HL-60 (cell line): Measurements from ENCODE around the gene GALR2.
A peak's percentile ranks its signal among the peaks of the same experiment; 100 is the strongest.

ENCODE experiments used
- DNase-seq, 2 experiments: peaks; one replicate each; pipeline ENCODE4 v3.0.0-alpha.2; 2010 to 2020; ENCODE audit warnings: low read depth in 1 of 2, low spot score in 1 of 2
- H3K27ac ChIP-seq: fragments of 250-450 bp; sonication (Bioruptor Pico); replicated peaks from 2 replicates; pipeline ENCODE4 v1.5.1; 2020; ENCODE audit warnings: mild to moderate bottlenecking, moderate library complexity
- H3K27me3 ChIP-seq: fragments of 250-450 bp; sonication (Bioruptor Pico); 2 replicates; pipeline ENCODE4 v1.5.1; 2021; ENCODE audit warnings: mild to moderate bottlenecking, moderate library complexity; ENCODE audit not compliant: insufficient read depth, poor library complexity, severe bottlenecking
- H3K4me3 ChIP-seq: replicated peaks from 2 replicates; pipeline ENCODE4 v1.5.1; 2011; ENCODE audit warnings: mild to moderate bottlenecking, control low read depth, low read length; ENCODE audit not compliant: insufficient read depth
- GABPA ChIP-seq: IDR thresholded peaks from 2 replicates; pipeline ENCODE4 v1.6.1; 2012; ENCODE audit warnings: low read depth
- POLR2AphosphoS5 ChIP-seq: IDR thresholded peaks from 2 replicates; pipeline ENCODE4 v1.6.1; 2012; ENCODE audit warnings: low read depth
- SPI1 ChIP-seq: IDR thresholded peaks from 2 replicates; pipeline ENCODE4 v1.6.1; 2012; ENCODE audit warnings: low read depth, mild to moderate bottlenecking, borderline replicate concordance
- TF ChIP-seq, protein P1 (sequence below): IDR thresholded peaks from one replicate; pipeline ENCODE4 v1.5.1; 2011; ENCODE audit warnings: low read length, control low read depth, inconsistent platforms; ENCODE audit not compliant: insufficient read depth
- TF ChIP-seq, protein P2 (sequence below): IDR thresholded peaks from 2 replicates; pipeline ENCODE4 v1.6.1; 2012; ENCODE audit warnings: low read depth; ENCODE audit not compliant: insufficient replicate concordance

Gene GALR2

DNA sequence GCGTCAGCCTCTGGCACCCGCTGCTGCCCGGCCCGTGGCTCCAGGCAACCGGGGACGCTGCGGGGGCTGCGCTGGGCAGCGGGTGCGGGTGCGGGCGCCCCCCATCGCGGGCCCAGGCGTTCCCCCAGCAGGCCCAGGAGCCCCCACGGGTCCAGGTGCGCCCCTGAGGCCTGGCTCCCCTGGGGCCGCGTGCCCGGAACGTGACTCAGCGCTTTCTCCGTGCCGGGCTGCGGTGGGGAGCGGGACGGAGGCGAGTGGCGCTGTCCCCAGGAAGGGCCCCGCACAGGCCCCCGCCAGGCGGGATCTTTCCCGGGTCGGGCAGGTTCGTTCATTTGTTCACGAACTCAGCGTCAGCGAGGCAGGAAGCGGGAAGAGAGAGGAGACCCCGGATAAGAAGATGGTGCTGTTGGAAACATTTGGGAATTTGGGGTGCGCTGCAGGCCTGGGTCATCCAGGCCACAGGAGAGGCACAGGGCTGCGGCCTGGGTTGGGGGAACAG is 47.4 kb downstream of the GALR2 start:
- TF ChIP-seq GABPA: no peak
- TF ChIP-seq, protein P1, sequence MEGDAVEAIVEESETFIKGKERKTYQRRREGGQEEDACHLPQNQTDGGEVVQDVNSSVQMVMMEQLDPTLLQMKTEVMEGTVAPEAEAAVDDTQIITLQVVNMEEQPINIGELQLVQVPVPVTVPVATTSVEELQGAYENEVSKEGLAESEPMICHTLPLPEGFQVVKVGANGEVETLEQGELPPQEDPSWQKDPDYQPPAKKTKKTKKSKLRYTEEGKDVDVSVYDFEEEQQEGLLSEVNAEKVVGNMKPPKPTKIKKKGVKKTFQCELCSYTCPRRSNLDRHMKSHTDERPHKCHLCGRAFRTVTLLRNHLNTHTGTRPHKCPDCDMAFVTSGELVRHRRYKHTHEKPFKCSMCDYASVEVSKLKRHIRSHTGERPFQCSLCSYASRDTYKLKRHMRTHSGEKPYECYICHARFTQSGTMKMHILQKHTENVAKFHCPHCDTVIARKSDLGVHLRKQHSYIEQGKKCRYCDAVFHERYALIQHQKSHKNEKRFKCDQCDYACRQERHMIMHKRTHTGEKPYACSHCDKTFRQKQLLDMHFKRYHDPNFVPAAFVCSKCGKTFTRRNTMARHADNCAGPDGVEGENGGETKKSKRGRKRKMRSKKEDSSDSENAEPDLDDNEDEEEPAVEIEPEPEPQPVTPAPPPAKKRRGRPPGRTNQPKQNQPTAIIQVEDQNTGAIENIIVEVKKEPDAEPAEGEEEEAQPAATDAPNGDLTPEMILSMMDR: no peak
- TF ChIP-seq, protein P2, sequence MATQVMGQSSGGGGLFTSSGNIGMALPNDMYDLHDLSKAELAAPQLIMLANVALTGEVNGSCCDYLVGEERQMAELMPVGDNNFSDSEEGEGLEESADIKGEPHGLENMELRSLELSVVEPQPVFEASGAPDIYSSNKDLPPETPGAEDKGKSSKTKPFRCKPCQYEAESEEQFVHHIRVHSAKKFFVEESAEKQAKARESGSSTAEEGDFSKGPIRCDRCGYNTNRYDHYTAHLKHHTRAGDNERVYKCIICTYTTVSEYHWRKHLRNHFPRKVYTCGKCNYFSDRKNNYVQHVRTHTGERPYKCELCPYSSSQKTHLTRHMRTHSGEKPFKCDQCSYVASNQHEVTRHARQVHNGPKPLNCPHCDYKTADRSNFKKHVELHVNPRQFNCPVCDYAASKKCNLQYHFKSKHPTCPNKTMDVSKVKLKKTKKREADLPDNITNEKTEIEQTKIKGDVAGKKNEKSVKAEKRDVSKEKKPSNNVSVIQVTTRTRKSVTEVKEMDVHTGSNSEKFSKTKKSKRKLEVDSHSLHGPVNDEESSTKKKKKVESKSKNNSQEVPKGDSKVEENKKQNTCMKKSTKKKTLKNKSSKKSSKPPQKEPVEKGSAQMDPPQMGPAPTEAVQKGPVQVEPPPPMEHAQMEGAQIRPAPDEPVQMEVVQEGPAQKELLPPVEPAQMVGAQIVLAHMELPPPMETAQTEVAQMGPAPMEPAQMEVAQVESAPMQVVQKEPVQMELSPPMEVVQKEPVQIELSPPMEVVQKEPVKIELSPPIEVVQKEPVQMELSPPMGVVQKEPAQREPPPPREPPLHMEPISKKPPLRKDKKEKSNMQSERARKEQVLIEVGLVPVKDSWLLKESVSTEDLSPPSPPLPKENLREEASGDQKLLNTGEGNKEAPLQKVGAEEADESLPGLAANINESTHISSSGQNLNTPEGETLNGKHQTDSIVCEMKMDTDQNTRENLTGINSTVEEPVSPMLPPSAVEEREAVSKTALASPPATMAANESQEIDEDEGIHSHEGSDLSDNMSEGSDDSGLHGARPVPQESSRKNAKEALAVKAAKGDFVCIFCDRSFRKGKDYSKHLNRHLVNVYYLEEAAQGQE: no peak
- TF ChIP-seq SPI1: no peak
- TF ChIP-seq POLR2AphosphoS5: no peak
- peak overlapping the region; percentile 21; the same call in 1 of the 2 replicates for H3K4me3 ChIP-seq
- H3K27ac ChIP-seq: no peak overlapping the region
- no peaks in the 10 kb centered on the region for H3K27me3 ChIP-seq
- DNase-seq: no peak

- DNase-seq: no peak
- TF ChIP-seq POLR2AphosphoS5 (no peak), SPI1 (no peak), GABPA (no peak)
- TF ChIP-seq, protein P2: no peak
- TF ChIP-seq, protein P1: no peak
- H3K27ac ChIP-seq: no peak overlapping the region
- no peaks in the 10 kb centered on the region for H3K27me3 ChIP-seq
- no peak overlapping the region for H3K4me3 ChIP-seq
These were observed 48.0 kb downstream of the GALR2 start for GRCh38 chr17:76122431-76123190.

GRCh38 chr17:76123191-76123499 is 48.6 kb downstream of the GALR2 start:
- H3K27ac ChIP-seq: no peak overlapping the region
- no peak overlapping the region for H3K4me3 ChIP-seq
- H3K27me3 ChIP-seq: no peaks in the 10 kb centered on the region
- no peak for DNase-seq
- TF ChIP-seq, protein P2: no peak
- no peak for TF ChIP-seq GABPA
- TF ChIP-seq, protein P1: no peak
- no peak for TF ChIP-seq POLR2AphosphoS5
- TF ChIP-seq SPI1: no peak
